CD4-positive, alpha-beta T cell treated with Interleukin-6 for 4 hours (primary cell): Measurements from ENCODE around the gene NEK1.
"Not testable (repeated sequence)": the region's sequence is repeated elsewhere in the genome, so short reads cannot be mapped to it uniquely, and the experiment has no call there.

Experiments used
- DNase-seq: peaks from one replicate; pipeline ENCODE4 v3.0.0-alpha.2; 2020; ENCODE audit warnings: mixed read lengths

NEK1 gene

DNA sequence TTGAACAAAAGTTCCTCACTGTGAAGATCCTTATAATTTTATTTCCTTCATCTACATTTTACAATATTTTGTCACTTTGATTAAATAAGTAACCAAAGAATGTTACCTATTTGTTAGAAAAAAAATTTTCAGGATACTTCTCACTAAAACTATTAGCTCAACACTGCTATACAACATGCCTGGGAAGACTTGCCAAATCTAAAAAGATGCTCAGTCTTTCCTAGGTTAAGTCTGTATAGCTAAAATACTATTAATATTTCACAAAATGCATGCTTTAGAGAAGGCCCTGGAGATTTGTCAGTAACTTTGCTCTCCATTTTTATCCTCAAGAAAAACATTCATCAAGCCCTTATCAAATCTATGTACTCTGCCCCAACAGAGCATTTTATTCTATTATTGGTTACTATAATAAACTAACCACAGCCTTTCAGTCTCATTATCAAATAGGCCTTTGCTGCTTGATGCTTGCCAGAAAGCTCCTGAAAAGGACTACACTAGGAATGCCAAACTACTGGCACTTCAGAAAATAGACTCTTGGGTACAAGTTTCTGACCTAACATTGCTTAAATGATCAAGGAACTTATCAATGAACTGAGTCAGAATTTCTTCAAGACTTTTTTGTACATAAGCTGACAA, 17.7 kb downstream of the NEK1 start:
- no peak for DNase-seq

DNA sequence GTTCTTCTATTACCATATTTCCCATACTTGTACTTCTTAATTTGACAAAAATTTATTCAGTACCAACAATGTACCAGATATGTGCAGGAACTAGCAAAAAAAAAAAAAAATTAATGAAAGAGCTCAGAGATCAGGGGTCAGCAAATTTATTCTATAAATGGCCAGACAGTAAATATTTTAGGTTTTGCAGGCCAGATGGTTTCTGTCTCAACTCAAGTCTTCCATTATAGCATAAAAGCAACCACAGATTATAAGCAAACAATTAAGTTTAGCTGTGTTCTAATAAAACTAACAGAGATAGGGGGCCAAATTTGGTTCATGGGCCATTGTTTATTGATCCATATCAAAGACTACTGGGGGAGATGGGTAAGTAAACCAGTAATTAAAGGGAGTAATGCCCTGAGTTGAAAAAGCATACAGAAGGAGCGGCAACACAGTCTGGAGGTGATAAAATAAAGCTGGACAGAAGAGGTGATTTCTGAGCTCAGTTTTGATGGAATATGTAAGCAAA, 19.3 kb downstream of the NEK1 start:
- no peak for DNase-seq

- DNase-seq: no peak
Measured at GRCh38 chr4:169583563-169583962, 28.8 kb downstream of the NEK1 start.

- DNase-seq: no peak
Measured at GRCh38 chr4:169582706-169583105, 29.7 kb downstream of the NEK1 start.

GRCh38 chr4:169582203-169582602, 30.2 kb downstream of the NEK1 start:
- no peak for DNase-seq

DNA sequence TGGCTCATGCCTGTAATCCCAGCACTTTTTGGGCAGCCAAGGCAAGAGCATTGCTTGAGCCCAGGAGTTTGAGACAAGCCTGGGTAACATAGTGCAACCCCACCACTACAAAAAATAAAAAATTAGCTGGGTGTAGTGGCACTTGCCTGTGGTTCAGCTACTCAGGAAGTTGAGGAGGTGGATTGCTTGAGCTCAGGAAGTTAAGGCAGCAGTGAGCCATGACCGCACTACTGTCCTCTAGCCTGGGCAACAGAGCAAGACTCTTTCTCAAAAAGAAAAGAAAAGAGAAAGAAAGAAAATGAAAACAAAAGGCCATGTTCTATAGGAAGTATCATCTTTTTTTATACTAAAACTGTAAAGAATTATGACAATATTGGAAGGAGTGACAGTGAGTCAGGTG, 38.5 kb downstream of the NEK1 start:
- no peak for DNase-seq

DNA sequence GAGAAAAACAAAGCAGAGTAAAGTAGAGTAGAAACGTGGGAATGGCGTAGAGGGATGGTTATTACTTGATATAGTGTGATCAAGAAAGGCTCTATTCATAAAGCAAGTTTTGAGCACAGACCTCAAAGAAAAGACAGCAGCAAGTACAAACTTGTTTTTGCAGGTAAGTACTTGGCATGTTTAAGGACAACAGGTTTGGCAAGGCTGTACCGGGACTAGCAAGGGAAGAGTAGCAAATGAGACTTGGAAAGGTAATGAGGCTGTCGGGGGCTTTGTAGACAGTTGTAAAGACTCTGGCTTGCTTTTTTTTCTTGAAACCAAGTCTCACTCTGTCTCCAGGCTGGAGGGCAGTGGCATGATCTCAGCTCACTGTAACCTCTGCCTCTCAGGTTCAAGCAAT, 40.9 kb downstream of the NEK1 start:
- no peak for DNase-seq

GRCh38 chr4:169571012-169571411, 41.4 kb downstream of the NEK1 start:
- not testable (repeated sequence) for DNase-seq

GRCh38 chr4:169570266-169570665, 42.1 kb downstream of the NEK1 start:
- not testable (repeated sequence) for DNase-seq

DNA sequence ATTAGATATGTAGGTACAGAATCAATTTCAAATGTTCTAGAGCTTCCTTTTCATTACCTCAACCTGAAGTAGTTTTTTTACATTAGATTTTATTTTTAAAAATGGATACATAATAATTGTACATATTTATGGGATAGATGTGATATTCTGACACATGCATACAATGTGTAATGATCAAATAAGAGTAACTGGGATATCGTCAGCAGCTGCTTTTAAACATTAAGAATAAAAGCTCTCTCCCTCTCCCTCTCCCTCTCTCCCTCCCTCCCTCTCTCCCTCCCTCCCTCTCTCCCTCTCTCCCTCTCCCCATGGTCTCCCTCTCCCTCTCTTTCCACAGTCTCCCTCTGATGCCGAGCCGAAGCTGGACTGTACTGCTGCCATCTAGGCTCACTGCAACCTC, 43.2 kb downstream of the NEK1 start:
- not testable (repeated sequence) for DNase-seq

DNA sequence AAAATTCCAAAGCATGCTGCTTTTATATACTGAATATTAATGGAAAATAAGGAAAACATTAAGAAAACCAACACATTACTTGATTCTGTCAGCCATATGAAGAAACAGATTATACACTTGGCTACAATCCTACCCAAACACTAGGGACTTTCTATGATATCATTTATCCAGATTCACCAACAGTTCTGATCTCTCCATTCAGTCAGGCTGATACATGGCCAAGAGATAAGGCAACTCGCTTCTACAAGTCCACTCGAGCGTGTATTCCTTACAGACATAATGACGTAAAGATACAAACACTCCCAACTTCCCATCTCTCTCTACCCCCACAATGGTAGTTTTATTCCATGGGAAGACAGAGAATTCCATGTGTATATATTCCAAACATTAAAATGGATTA, 44.5 kb downstream of the NEK1 start:
- no peak for DNase-seq

DNA sequence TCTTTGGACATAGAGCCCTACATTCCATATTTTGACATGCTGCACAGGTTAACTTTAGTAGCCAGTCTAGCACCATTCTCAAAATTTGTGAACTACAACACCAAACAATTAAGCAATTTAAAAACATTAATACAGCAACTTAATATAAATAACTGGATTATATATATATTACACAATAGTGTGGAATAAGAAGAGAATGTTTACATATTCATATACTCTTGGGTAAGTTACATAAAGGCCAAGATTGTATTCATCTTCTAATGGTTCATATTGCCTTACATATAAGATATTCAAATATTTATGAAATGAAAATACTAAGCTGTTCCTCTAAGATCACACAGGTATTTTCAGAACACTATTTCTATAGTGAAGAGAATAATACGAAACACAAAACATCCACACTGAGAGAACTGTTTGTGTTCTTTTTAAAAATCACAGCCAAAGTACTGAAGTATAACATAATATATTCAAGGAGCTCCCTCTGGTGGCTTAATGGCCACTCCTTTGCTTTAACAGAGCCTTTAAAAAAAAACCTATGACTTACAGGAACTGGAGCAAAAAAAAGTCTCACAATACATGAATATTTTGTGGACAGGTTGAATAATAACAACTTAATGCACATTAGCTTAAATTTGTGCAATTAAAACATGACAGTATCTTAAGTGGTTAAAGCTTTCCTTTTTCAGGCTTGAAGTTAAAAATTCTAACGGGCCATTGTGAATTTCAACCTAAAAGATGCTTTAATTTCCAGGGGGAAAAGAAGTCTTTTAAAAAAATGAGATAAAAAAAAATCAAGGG, 46.2 kb downstream of the NEK1 start:
- DNase-seq: peak; percentile 40

DNA sequence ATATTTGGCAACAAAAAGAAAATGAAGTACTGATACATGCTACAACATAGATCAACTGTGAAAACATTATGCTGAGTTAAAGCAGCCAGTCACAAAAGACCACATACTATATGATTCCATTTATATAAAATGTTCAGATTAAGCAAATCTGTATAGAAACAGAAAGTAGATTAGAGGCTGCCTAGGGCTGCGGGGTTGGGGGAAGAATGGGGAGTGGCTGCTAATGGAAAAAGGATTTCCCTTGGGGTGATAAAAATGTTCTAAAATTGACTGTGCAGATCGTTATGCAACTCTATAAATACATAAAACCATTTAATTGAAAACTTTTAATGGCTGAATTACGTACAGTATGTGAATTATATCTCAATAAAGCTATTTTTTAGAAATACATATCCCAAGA, 46.8 kb downstream of the NEK1 start:
- no peak for DNase-seq

- DNase-seq: no peak
Measured at GRCh38 chr4:169557061-169557636, 55.2 kb downstream of the NEK1 start.

DNA sequence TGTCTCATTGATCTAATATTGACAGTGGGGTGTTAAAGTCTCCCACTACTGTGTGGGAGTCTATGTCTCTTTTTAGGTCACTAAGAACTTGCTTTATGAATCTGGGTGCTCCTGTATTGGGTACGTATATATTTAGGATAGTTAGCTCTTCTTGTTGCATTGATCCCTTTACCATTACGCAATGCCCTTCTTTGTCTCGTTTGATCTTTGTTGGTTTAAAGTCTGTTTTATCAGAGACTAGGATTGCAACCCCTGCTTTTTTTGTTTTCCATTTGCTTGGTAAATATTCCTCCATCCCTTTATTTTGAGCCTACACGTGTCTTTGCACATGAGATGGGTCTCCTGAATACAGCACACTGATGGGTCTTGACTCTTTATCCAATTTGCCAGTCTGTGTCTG, 65.8 kb downstream of the NEK1 start:
- not testable (repeated sequence) for DNase-seq

- DNase-seq: no peak
Measured at GRCh38 chr4:169540774-169541173, 71.6 kb downstream of the NEK1 start.

DNA sequence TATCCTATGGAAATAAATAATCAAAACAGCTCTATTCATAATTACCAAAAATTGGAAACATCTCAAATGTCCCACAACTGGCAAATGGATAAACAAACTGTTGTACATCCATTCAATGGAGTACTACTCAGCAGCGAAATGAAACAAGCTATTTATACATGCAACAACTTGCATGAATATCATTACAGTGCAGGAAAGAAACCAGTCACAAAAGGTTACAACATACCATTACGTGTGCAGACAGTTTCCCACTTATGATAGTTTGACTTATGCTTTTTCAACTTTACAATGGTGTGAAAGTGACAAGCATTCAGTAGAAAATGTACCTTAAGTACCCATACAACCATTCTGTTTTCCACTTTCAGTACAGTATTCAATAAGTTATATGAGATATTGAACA, 82.3 kb downstream of the NEK1 start:
- no peak for DNase-seq

DNA sequence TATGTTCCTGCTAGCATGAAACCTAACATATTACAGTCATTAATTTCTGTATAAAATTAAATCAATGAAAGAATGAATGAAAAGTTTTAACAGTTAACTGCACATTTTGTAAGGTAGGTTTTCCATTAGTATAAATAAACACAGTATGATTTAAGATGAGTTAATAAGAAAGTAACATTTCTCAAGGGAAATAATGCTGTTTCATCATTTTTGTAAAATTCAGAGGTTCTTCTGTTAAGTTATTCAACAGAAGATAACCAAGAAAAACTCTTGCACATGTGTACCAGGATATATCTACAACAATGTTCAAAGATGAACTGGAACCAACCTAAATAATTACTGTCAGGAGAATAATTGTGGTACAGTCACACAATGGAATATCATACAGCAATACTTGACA, 88.6 kb downstream of the NEK1 start:
- DNase-seq: no peak

- no peak for DNase-seq
Measured at GRCh38 chr4:169510617-169511016, 101.8 kb downstream of the NEK1 start.

DNA sequence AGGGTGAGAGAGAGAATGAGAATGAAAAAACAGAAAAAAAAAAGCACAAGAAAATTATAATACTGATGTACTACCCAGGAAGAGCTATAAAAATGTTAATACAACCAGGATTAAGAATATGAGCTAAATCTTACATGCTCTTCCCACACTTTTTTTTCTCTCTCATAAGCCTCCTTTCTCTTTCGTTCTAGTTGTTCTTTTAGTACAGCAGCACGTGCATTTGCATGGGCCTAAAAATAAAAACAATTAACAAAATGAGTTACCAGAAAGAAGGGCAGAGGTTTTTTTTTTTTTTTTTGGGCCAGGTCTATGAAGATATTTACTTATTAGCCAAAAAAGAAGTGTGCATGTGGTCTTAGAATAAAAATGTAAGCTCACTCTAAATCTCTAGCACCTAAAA, 105.5 kb downstream of the NEK1 start:
- no peak for DNase-seq

DNA sequence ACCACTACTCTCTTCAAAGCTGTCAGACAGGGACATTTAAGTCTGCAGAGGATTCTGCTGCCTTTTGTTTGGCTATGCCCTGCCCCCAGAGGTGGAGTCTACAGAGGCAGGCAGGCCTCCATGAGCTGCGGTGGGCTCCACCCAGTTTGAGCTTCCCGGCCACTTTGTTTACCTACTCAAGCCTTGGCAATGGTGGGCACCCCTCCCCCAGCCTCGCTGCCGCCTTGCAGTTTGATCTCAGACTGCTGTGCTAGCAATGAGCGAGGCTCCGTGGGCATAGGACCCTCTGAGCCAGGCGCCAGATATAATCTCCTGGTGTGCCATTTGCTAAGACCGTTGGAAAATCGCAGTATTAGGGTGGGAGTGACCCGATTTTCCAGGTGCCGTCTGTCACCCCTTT, 112.5 kb downstream of the NEK1 start:
- not testable (repeated sequence) for DNase-seq

GRCh38 chr4:169494234-169494633, 118.1 kb downstream of the NEK1 start:
- DNase-seq: not testable (repeated sequence)

- no peak for DNase-seq
Measured at GRCh38 chr4:169493164-169493524, 119.2 kb downstream of the NEK1 start.
